ENCODE results near the gene CTIF.

The CTIF gene

DNA sequence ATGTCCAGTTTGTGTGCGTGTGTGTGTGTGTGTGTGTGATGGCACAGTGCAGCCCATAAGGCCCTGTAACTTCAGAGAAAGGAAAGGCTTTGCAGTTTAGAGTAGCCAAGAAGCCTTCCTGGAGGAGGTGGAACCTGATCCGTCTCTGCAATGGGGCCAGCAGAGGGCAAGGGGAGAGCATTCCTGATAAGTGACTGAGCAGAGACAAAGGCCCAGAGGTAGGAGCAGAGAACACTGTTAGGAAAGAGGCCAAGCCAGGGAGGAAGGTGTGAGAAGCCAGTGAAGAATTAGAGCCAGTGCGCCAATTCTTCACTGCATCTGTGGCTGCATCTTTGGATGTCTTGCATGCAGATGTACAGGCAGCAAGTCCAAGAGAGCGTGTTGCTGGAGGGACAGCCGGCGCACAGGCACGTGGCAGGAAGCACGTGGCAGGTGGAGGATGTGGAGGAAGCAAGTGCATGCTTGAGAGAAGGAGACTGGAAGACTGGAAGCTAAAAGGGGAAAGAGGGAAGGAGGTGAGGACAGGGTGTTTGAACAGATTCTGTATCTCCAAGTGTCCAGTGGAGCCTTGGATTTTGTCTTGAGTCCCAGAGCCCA is 196.3 kb downstream of the CTIF start:
- Histone ChIP-seq H3K27me3 (replicated peaks in 2 of 5; ENCODE audit: control insufficient read depth in 4 of 5, insufficient read depth in 5 of 5, low read length in 4 of 5) (no peaks in the 10 kb centered on the region), H3K4me1 (ENCODE audit: control extremely low read depth in 1 of 4, control insufficient read depth in 4 of 4, insufficient read depth in 4 of 4, low read length in 3 of 4) (peaks cover 0 to 21% (median 10%) of the 10 kb centered on the region in 4 experiments), H3K9me3 (ENCODE audit: control extremely low read depth in 1 of 5, control insufficient read depth in 4 of 5, insufficient read depth in 2 of 5, low read depth in 1 of 5, low read length in 4 of 5) (no peaks in the 10 kb centered on the region), H3K4me3 (ENCODE audit: control insufficient read depth in 1 of 7, extremely low read depth in 1 of 7, insufficient read depth in 4 of 7, low read depth in 2 of 7, low read length in 6 of 7) (no peak overlapping the region), H3K27ac (ENCODE audit: insufficient read depth in 1 of 2, low read depth in 1 of 2, low read length in 2 of 2, poor library complexity in 1 of 2, severe bottlenecking in 2 of 2) (no peak overlapping the region), H3K36me3 (ENCODE audit: control insufficient read depth in 4 of 4, insufficient read depth in 4 of 4, low read length in 3 of 4) (no peaks in the 10 kb centered on the region)
- ChIA-PET CTCF (no interaction called here), POLR2A (no interaction called here)
- 30% methylated on average over 8 of the region's 8 CpGs for WGBS (ENCODE audit: insufficient coverage)
- DNase-seq, result peak in 1 of 3 donors; percentile 40

DNA sequence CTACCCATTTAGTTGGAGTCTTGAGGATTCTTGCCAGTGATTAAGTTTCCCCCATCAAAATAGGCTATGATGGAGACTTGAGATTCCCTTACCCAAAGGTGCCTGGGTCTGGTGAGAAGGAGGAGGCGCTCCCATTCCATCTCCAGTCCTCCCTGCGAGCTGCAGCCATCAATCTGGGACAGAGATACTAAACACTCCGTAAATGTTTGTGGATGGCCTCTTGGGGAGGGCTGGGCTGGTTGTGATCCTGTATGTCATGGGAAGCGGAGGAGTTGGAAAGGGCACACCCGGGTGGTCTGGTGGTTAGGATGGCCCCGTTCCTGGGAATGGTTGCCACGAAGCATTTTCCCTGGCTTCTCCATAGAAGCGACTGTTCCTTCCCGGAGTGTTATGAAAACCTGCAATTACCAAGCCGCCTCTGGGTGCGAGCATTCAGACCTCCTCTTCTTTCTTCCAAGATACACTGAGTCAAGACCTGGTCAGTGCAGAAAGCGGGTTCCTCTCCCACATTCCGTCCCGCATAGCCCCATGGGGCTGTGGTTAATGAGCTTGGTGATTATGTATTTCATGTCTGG is 196.9 kb downstream of the CTIF start:
- ChIA-PET POLR2A (no interaction called here), CTCF (no interaction called here)
- Histone ChIP-seq H3K9me3 (ENCODE audit: control extremely low read depth in 1 of 5, control insufficient read depth in 4 of 5, insufficient read depth in 2 of 5, low read depth in 1 of 5, low read length in 4 of 5) (no peaks in the 10 kb centered on the region), H3K36me3 (ENCODE audit: control insufficient read depth in 4 of 4, insufficient read depth in 4 of 4, low read length in 3 of 4) (no peaks in the 10 kb centered on the region), H3K27ac (ENCODE audit: insufficient read depth in 1 of 2, low read depth in 1 of 2, low read length in 2 of 2, poor library complexity in 1 of 2, severe bottlenecking in 2 of 2) (no peak overlapping the region), H3K4me1 (ENCODE audit: control extremely low read depth in 1 of 4, control insufficient read depth in 4 of 4, insufficient read depth in 4 of 4, low read length in 3 of 4) (peaks cover 0 to 21% (median 10%) of the 10 kb centered on the region in 4 experiments), H3K4me3 (ENCODE audit: control insufficient read depth in 1 of 7, extremely low read depth in 1 of 7, insufficient read depth in 4 of 7, low read depth in 2 of 7, low read length in 6 of 7) (no peak overlapping the region), H3K27me3 (replicated peaks in 2 of 5; ENCODE audit: control insufficient read depth in 4 of 5, insufficient read depth in 5 of 5, low read length in 4 of 5) (no peaks in the 10 kb centered on the region)
- DNase-seq, result no peak
- 98% methylated on average over 13 of the region's 14 CpGs for WGBS (ENCODE audit: insufficient coverage)

DNA sequence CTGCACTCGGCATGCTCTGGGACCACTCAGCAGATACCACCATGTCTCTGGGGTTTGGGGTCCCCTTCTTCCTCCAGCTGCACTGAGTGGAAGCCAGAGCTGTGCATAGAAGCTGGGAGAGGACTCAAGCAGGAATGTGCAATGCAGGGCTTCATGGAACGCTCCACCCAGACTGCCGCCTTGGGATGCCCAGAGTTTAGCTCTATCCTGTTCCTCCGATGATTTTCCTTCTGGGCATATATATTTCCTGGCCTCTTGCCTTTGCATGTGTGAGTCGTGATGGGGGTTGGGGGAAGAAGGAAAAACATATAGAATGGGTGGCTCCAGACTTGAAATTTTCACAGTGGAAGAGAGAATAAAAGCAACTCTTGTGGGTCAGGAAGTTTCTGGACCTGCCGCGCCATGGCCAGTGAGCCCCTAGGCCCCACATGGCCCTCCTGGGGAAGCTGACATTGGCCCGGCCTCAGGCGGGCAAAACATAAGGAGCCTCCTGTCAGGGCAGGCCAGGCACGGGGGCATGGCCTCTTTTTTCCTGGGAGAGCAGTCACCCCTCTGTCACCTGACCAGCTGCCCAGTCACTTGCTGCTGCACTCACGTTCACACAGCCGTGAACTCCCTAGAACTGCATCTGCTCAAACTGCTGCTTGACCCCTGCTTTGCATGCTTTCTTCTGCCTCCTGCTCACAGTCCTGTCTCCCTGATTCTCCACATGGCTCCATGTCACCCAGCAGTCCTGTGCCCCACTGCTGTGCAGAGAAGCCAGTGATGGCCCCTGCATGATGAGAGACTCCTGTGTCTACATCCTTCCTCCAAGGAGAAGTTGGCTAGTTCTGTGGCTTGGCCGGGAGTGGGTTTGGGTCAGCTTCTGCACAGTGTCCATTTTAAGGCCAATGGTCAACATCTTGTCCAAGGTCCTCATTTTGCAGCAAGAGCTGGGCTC is 197.8 kb downstream of the CTIF start:
- ChIA-PET CTCF (no interaction called here), POLR2A (no interaction called here)
- Histone ChIP-seq H3K4me3 (ENCODE audit: control insufficient read depth in 1 of 7, extremely low read depth in 1 of 7, insufficient read depth in 4 of 7, low read depth in 2 of 7, low read length in 6 of 7) (no peak overlapping the region), H3K36me3 (ENCODE audit: control insufficient read depth in 4 of 4, insufficient read depth in 4 of 4, low read length in 3 of 4) (no peaks in the 10 kb centered on the region), H3K27me3 (replicated peaks in 2 of 5; ENCODE audit: control insufficient read depth in 4 of 5, insufficient read depth in 5 of 5, low read length in 4 of 5) (no peaks in the 10 kb centered on the region), H3K9me3 (ENCODE audit: control extremely low read depth in 1 of 5, control insufficient read depth in 4 of 5, insufficient read depth in 2 of 5, low read depth in 1 of 5, low read length in 4 of 5) (no peaks in the 10 kb centered on the region), H3K4me1 (ENCODE audit: control extremely low read depth in 1 of 4, control insufficient read depth in 4 of 4, insufficient read depth in 4 of 4, low read length in 3 of 4) (peaks cover 0 to 21% (median 10%) of the 10 kb centered on the region in 4 experiments), H3K27ac (ENCODE audit: insufficient read depth in 1 of 2, low read depth in 1 of 2, low read length in 2 of 2, poor library complexity in 1 of 2, severe bottlenecking in 2 of 2) (no peak overlapping the region)
- DNase-seq, result no peak
- WGBS (ENCODE audit: insufficient coverage), result 94% methylated on average over 12 of the region's 13 CpGs

DNA sequence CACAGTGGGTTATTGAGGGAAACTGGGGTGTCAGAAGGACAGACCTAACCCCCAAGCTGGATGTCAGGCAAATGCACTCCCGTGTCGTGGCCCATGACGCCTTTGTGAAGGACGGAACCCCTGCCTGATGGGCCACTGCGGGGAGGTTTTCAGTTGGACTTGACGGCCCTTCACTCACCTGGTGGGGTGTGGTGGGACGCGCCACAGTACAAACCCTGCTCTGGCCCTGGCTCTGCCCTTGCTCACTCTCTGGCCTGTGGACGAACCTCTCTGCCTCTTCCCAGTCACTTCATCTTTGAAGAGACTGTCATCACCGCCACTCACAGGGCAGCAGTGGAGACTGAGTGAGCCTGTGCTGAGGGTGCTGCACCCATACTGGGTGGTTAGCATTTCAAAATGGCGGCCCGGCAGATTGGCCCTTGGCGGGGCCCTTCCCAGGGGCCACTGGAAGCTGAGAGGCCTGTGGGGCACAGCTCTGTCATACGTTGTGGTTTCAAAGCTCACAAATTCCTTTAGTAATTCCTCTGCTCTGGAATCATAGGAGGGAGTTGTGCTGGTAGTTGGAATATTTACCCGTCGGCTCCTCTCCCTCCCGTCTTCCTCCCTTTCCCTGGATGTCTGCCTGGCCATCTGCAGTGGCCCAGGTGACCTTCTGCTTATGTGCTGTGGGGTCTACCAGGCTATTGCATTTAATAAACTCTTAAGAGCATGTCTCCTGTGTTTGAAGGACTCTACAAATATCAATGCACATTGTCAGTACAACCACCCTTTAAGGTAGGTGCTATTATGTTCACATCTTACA is 200.6 kb downstream of the CTIF start:
- Histone ChIP-seq H3K27ac (ENCODE audit: insufficient read depth in 1 of 2, low read depth in 1 of 2, low read length in 2 of 2, poor library complexity in 1 of 2, severe bottlenecking in 2 of 2) (no peak overlapping the region), H3K4me1 (ENCODE audit: control extremely low read depth in 1 of 4, control insufficient read depth in 4 of 4, insufficient read depth in 4 of 4, low read length in 3 of 4) (peaks cover 0 to 13% (median 6%) of the 10 kb centered on the region in 4 experiments), H3K4me3 (ENCODE audit: control insufficient read depth in 1 of 7, extremely low read depth in 1 of 7, insufficient read depth in 4 of 7, low read depth in 2 of 7, low read length in 6 of 7) (no peak overlapping the region), H3K36me3 (ENCODE audit: control insufficient read depth in 4 of 4, insufficient read depth in 4 of 4, low read length in 3 of 4) (no peaks in the 10 kb centered on the region), H3K27me3 (replicated peaks in 2 of 5; ENCODE audit: control insufficient read depth in 4 of 5, insufficient read depth in 5 of 5, low read length in 4 of 5) (no peaks in the 10 kb centered on the region), H3K9me3 (ENCODE audit: control extremely low read depth in 1 of 5, control insufficient read depth in 4 of 5, insufficient read depth in 2 of 5, low read depth in 1 of 5, low read length in 4 of 5) (no peaks in the 10 kb centered on the region)
- DNase-seq, result no peak
- WGBS (ENCODE audit: insufficient coverage), result 95% methylated on average over 10 of the region's 17 CpGs
- ChIA-PET CTCF (no interaction called here), POLR2A (no interaction called here)

DNA sequence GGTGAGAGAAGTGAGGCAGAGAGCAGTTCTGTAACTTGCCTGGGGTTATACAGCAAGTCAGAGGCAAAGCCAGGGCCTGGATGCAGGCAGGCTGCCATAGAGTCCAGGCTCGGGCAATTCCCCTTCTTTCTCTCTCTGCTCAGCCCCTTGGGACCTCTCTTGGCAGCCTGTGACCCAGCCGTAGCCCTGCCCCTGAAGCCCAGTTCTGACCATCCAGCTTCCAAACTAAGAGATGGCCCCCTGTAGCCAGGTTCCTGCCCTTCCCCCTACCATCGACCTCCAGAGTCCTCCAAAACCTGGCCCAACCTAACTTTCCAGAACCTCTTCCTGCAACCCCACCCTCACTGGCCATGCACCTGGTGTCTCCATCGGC is 201.2 kb downstream of the CTIF start:
- H3K27me3 ChIP-seq (replicated peaks in 2 of 5; ENCODE audit: control insufficient read depth in 4 of 5, insufficient read depth in 5 of 5, low read length in 4 of 5), result no peaks in the 10 kb centered on the region
- H3K9me3 ChIP-seq (ENCODE audit: control extremely low read depth in 1 of 5, control insufficient read depth in 4 of 5, insufficient read depth in 2 of 5, low read depth in 1 of 5, low read length in 4 of 5), result no peaks in the 10 kb centered on the region
- no peak overlapping the region for H3K4me3 ChIP-seq (ENCODE audit: control insufficient read depth in 1 of 7, extremely low read depth in 1 of 7, insufficient read depth in 4 of 7, low read depth in 2 of 7, low read length in 6 of 7)
- ChIA-PET CTCF (no interaction called here), POLR2A (no interaction called here)
- H3K4me1 ChIP-seq (ENCODE audit: control extremely low read depth in 1 of 4, control insufficient read depth in 4 of 4, insufficient read depth in 4 of 4, low read length in 3 of 4), result peaks cover 0 to 7% (median 3%) of the 10 kb centered on the region in 4 experiments
- WGBS (ENCODE audit: insufficient coverage), result 100% methylated on average over 4 of the region's 4 CpGs
- H3K27ac ChIP-seq (ENCODE audit: insufficient read depth in 1 of 2, low read depth in 1 of 2, low read length in 2 of 2, poor library complexity in 1 of 2, severe bottlenecking in 2 of 2), result no peak overlapping the region
- no peak for DNase-seq
- H3K36me3 ChIP-seq (ENCODE audit: control insufficient read depth in 4 of 4, insufficient read depth in 4 of 4, low read length in 3 of 4), result no peaks in the 10 kb centered on the region

DNA sequence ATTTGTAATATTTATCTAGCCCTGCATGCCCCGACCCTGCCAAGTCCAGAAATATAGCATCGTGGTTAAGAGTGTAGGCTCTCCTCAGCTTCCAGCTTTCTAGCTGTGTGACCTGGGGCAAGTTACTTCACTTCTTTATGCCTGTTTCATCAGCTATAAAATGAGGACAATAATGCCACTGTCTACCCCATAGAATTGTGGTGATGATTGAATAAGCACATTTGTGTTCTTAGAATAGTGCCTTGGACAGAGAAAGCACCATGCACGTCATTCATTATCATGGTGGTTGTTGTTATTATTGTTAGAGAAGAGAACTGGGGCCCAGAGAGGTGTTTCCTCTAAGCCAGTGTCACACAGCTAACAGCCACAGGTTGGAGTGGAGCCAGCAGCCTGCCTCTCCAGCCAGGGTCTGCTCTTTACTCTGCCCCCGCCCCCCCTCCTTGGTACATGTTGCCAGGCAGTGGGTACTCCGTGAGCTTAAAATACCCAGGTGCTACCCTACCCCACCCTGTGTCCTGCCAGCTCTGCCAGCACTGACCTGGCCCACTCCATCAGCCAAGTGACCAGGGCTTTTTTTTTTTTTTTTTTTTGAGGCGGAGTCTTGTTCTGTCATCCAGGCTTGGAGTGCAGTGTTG is 202.1 kb downstream of the CTIF start:
- no peak for DNase-seq
- H3K27me3 ChIP-seq (replicated peaks in 2 of 5; ENCODE audit: control insufficient read depth in 4 of 5, insufficient read depth in 5 of 5, low read length in 4 of 5), result no peaks in the 10 kb centered on the region
- H3K36me3 ChIP-seq (ENCODE audit: control insufficient read depth in 4 of 4, insufficient read depth in 4 of 4, low read length in 3 of 4), result no peaks in the 10 kb centered on the region
- H3K9me3 ChIP-seq (ENCODE audit: control extremely low read depth in 1 of 5, control insufficient read depth in 4 of 5, insufficient read depth in 2 of 5, low read depth in 1 of 5, low read length in 4 of 5), result no peaks in the 10 kb centered on the region
- 97% methylated on average over 3 of the region's 6 CpGs for WGBS (ENCODE audit: insufficient coverage)
- CTCF ChIA-PET, result interaction anchor here (0.6 to 0.7 kb wide), 2 partner anchors 9 to 51 kb away, joined by 3 read pairs; no protein-coding TSS in a partner anchor
- no peak overlapping the region for H3K27ac ChIP-seq (ENCODE audit: insufficient read depth in 1 of 2, low read depth in 1 of 2, low read length in 2 of 2, poor library complexity in 1 of 2, severe bottlenecking in 2 of 2)
- H3K4me1 ChIP-seq (ENCODE audit: control extremely low read depth in 1 of 4, control insufficient read depth in 4 of 4, insufficient read depth in 4 of 4, low read length in 3 of 4), result no peaks in the 10 kb centered on the region
- H3K4me3 ChIP-seq (ENCODE audit: control insufficient read depth in 1 of 7, extremely low read depth in 1 of 7, insufficient read depth in 4 of 7, low read depth in 2 of 7, low read length in 6 of 7), result no peak overlapping the region
- POLR2A ChIA-PET, result no interaction called here
